Pulmonary artery endothelial cell (primary cell): ENCODE measurements around the gene ESPN. TPM values are rescaled to one million over a fixed set of nuclear protein-coding genes. Genes with fewer than 3 reads are reported as not detected.

Experiments
- DNase-seq: peaks from one replicate; pipeline ENCODE4 v3.0.0-alpha.2; 2011; ENCODE audit warnings: low read depth, low spot score
- total RNA-seq: library from RNA; depleted of rRNA; stranded (reverse); fragments of >200 nt; gene quantifications from 2 replicates; pipeline ENCODE4 v1.2.3, GENCODE V29; 2014

Gene ESPN
- total RNA-seq, 1 donor from 2014 or later = 0.79 TPM

DNA sequence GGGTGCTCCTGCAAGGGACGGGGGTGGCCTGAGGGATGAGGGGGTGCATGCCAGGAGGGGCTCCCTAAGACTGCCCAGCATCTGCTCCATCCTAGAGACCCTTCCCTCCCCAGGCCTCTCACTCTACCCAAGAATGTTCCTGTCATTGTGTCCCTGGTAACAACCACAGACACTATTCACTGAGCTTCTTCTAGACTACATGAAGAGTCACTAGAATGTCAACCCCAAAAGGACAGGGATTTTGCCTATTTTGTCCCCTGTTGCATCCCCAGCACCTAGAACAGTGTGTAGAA is 38.5 kb downstream of the ESPN start:
- no peak for DNase-seq

DNA sequence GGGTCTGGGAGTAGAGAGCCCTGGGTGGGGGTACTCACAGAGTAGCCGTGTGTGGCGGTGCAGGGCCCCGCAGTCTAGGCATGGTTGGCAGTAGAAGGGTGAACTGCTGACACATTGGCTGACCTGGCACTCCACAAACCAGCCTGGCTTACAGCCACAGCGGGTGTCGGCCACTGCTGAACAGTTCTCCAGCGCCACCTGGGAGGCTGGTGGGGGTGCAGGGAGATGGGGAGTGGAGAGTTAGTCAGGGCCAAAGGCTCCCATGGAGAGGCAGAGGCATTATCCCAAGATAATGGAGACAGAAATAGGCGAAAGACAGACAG is 39.9 kb downstream of the ESPN start:
- DNase-seq = no peak

DNA sequence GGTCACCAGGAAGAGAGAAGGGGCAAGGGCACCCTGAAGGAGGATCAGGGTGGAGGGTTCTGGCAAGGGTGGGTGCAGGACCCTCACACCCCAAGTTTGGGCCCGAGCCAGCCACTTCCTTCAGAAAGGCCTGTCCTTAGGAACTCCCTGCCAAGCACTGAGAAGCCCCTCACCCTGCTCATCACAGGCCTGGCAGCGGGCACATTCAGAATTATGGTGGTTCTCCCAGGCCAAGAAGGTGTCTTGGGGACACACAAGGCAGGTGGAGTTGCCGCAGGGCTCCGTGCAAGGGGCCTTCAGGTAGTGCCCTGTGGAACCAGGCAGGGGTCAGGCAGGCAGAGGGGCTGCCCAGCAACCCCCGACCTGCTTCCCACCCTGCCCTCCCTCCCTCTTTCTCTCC is 40.3 kb downstream of the ESPN start:
- no peak for DNase-seq

DNA sequence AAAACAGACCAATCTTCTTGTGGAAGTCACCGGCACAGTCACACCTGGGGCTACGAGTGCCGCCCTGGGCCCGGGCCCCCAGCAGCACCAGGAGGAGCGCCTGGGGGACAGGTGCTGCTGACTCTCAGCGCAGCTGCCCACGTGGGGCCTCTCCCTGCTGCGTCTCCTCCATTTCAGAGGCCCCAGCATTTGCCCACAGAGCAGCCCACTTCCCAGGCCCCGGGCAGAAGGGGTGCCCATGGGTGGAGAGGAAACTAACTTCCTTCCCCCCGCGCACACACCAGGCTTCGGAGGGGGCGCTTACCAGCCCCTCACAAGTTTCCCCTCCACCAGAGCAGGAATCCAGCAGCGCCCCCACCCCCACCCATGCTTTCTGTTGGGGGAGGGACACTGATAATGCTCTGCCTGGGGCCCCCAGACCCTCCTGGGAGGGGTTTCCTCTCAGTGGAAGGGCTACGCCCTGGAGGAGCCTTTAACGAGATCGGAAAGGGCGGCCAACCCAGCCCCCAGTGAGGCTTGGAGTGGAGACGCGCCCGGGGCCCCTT is 41.0 kb downstream of the ESPN start:
- no peak for DNase-seq

DNA sequence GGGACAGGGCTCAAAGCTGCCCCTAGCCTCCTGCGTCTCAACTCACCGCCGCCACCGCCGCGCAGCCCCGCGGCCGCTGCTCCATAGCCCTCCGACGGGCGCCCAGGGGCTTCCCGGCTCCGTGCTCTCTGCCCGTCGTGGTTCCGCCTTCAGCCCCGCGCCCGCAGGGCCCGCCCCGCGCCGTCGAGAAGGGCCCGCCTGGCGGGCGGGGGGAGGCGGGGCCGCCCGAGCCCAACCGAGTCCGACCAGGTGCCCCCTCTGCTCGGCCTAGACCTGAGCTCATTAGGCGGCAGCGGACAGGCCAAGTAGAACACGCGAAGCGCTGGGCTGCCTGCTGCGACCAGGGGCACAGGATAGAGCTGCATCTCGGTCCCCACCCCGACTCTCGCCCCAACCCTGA is 41.4 kb downstream of the ESPN start, which contains the start of gene TNFRSF25:
TNFRSF25 (minus strand) TSS at position 151 of the 400 bp plus-strand sequence; CDS start at position 85, 66 bp downstream.
- DNase-seq = no peak

DNA sequence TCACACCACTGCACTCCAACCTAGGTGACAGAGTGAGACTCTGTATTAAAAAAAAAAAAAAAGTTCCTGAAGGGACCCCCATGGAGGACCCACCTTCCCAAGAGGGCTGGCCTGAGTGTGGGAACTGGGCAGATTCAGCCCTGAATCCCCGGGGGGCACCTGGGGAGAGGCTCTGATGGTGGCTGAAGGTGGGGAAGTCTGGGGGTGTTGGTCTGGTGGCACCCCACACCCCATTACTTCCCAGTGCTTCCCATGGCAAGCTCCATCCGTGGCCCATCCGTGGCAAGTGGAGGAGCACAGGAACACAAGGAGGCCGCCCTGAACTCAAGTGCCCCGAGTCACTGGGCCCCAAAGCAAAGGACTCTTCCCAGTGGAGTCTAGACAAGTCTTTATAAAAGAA is 42.2 kb downstream of the ESPN start:
- no peak for DNase-seq

DNA sequence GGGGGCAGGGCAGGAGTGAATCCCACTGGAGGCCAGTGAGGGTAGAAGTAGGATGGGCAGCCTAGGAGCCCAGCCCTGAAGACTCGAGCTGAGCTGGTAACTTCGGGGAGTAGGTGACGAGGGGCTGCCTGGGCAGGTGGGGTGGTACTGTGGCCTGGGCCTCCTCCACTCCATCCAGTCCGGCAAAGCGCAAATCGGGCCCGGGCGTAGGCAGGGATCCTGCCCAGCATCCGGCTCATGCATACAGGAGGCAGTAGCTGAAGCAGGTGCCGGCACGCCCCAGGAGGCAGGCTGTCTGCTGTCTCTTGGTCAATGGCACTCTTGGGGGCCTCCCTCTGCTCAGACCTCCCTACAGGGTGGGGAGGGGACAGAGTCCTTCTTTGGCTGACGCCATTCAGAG is 42.6 kb downstream of the ESPN start:
- no peak for DNase-seq

DNA sequence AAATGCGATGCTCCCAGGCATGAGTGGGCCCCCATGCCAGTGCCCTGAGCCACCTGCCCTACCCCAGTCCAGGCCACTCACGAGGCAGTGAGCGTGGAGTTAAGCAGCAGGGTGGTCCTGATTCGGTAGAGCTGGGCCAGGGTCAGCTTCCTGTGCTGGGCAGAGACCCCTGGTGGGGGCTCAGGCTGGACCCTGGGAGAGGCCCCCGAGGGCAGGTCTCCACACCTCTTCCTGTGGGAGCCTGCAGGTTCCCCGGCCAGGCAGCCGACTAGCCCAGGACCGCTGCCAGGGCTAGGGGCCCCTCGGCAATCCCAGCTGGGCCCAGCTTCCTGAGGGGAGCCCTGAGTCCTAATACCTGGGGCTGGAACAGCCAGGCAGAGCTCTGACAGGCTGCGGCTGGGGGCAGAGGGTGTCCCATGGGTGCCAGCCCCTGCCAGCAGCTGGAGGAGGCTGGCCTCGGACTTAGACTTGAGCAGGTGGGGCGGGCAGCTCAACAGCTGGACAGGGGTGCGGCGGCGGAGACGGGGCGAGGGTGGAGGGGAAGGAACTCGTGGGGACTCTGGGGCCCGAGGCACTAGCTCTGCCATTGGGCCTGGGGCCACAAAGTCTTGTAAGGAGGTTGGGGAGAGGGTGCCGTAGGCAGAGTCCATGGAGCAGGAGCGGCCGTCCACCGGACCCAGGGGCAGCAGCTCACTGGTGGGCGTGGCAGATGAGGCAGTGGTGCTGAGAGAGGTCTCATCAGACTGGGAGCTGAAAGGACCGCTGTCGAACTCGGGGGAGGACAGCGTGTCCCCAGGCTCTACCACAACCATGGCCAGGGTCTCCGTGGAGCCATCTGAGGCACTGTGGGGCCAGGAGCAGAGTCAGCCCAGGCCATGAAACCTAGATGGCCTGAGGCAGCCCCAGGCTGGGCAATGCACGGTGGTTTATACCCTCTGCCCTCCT is 43.4 kb downstream of the ESPN start:
- DNase-seq = no peak

DNA sequence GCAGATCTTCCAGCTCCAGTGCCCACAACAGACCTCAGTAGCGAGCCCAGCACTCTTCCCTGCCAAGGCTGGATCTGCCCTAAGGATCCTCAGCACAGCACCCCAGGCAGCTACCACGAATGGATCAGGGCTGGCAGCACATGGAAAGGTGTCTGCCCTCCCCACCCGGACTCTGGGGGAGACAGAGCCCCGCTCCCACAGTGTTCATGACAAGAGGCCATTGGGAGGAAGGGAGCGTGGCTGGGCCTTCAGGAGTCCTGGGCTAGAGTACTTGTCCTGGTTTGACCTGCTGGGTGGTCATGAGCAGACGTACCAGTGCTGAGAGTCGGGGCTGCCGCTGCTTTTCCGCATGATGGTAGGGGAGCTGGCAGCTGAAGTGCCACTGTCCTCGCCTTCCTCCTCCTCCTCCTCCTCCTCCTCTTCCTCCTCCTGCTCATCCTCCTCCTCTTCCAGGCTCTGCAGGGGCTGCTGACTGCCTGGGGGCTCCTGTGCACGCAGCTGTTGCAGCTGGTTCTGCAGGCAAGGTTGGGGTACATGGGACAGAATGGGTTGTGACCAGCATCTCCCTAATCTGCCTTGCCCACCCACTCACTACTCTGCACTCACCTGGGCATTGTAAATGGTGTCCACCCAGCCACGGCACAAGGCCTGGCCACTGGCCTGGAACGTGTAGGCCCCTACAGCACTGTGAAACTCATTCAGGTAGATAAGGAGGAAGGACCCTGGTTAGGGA is 44.3 kb downstream of the ESPN start:
- no peak for DNase-seq

DNA sequence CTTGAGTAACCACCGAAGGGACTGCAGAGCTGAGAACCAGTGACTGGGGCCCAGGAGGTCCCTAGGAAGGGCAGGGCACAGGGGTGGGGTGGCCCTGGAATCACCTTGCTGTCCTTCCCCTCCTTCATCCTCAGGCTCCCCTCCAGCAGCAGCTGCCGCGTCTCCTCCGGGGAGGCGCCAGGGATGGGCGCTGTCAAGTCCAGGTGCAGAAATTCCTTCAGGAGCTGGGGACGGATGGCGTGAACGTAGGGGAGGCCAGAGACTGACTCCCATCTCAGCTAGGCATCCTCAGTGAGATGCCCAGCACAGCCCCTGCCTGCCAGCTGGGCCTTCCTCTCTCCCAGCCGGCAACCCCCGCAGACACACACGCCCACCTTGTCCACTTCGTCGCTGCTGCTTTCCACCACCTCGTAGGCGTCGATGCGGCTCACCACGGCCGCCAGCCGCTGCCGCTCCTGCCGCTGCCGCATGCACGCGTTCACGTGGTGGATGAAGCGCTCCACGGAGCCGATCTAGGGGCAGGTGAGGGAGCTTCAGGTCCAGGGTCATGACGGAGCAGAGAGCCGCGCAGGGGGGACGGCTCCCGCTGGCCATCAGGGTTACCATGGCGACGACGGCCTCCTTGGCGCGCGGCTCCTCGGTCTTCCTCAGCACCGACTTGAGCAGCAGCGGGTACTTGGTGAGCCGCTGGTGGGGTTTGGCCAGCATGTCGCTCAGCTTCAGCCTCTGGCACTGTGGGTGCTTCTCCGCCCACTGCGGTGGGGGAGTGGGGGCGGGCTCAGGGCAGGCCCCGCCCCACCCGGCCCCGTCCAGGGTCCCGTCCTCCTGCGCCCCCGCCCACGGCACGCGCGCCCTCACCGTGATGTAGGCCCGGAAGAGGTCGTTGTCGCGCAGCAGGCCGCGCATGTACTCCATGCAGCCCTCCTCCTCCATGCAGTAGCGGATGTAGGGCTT is 45.8 kb downstream of the ESPN start:
- no peak for DNase-seq

DNA sequence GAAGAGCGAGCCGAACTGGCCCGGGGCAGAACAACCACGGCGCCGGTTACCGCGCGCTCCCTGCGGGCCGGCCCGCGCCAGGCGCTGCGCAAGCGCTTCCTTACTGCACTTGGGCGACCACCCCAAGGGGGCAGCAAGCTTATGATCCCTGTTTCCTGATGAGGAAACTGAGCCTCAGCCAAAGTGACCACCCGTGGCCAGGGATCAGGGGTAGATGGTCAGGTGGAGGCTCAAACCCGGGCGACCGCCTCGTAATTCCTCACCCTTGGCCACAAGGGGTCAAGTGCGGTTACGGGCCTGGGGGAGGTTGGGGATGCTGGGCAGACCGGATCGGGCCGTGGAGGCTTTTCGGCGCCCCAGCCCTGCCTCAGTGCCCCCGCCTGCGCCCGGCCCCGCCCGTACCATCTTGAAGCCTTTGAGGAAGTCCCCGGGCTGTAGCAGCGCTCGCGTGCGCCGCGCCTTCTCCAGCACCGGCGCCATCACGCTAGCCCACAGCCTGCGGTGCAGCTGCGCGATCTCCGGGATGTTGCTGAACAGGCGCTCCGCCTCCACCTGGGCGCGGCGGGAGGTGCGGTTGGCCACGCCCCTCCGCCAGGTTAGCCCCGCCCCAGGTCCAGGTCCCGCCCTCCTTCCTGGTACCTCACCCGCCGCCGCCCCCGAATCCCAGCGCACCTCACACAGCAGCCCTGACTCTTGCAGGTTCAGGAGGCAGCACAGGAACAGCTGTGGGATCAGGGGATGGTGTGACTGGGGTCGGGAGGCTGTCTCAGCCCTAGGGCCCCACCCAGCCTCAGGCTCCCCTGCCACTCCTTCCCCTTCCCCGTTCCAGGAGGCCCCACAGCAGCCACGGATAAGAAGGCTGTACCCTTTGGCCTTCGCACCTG is 46.8 kb downstream of the ESPN start:
- DNase-seq = no peak

DNA sequence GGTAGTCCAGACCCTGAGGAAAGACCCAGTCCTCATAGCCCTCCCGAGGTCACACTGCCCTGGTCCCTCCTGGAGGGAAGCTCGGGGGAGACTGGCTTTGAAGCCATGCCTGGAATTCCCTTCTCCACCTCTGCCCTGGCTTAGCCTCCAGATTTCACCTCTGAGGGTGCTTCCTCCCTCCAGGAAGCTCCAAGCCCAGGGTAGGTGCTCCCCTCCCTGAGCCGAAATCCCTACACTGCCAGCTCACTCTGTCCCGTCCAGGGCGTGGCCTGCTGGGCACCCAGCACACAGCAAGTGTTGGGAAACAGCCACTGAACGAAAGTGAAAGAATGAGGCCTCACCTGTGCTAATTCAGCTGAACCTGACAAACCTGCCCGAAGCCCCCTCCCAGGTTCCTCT is 47.4 kb downstream of the ESPN start:
- no peak for DNase-seq

DNA sequence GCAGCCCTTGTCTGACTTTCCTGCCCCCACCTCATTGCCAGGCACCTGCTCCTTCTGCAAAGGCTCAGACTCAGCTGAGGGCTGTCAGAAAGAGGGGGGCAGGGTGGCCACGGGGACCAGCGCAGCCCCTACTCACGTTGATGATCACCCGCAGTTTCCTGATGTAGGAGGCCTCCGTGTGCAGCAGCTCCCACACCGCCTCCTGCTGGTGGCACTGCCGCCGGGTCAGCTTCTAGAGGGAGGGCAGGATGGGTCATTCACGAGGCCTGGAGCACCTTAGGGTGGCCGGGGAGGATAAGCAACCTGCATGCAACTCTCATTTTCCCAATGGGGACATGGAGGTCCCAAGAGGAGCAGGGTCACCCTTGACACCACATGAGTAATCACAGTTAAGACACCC is 47.8 kb downstream of the ESPN start:
- no peak for DNase-seq

DNA sequence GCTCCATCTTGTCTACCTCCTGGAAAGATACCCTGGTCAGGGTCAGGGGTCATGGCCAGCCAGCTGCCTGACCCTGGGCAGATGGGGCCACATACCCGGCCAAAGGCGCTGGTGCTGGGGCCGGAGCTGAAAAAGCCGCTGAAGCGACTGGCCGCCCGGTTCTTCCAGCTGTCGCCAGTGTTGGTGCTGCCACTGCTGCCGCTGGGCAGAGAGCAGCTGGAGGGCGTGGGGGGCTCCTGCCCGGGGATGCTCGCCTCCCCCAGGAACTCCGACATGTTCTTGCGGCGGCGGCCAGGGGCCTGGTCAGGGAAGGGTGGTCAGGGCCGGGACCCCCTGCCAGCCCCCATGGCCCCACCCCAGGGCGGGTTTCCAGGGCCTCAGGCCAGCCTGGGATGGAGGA is 48.6 kb downstream of the ESPN start:
- DNase-seq = no peak

DNA sequence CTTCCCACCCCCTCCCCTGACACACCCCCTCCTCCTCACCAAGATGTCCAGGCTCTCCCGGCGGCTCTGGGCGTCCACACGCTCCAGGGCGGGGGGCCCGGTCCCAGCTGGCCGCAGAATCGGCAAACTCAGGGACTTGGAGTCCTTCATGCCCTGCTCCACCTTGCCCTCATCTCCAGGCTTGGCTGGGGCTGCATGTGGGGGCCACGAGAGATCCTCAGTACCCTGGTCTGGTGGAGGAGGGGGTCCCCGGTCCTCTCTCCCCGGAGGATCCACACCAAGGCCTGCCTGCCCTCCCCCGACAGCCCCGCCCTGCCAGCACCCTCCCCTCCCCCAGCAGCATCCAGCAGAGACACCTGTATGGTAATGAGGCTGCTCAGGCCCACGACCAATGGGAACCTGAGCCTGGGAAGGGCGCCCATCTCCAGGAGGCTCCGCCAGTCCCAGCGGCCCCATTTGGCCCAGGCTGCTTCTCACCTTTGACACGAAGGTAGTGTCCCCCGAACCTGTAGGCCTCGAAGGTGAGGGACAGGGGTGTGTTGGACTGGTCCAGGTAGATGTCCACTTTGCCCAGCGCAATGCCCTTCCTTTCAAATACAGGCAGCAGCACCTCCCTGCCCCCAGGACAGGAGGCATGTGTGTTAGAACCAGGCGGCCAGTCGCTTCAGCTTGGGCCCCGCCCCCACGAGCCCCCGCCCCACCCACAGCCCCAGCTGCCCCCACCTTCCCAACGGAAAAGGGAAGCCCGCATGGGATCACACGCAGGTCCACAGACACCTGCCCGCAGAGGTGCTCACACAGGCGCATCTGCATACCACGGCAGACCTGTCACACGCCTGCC is 49.6 kb downstream of the ESPN start:
- no peak for DNase-seq

DNA sequence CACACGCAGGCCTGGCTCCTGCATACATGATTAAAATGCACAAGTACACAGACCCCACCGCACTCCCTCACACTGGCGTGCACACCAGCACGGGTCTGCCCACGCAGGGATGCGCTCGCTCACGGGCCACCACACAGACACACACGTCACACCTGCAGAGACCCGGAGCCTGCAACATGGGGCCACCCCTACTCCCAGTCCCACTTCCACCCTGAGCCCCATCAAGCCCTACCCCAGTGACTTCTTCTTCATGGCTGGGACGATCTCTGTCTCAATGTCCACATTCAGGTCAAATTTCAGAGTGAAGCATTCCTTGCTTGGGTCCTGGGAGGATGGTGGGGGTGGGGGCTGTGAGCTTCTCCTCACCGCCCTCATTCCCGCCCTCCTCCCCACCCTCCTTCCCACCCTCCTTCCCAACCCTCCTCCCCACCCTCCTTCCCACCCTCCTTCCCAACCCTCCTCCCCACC is 50.3 kb downstream of the ESPN start:
- no peak for DNase-seq

DNA sequence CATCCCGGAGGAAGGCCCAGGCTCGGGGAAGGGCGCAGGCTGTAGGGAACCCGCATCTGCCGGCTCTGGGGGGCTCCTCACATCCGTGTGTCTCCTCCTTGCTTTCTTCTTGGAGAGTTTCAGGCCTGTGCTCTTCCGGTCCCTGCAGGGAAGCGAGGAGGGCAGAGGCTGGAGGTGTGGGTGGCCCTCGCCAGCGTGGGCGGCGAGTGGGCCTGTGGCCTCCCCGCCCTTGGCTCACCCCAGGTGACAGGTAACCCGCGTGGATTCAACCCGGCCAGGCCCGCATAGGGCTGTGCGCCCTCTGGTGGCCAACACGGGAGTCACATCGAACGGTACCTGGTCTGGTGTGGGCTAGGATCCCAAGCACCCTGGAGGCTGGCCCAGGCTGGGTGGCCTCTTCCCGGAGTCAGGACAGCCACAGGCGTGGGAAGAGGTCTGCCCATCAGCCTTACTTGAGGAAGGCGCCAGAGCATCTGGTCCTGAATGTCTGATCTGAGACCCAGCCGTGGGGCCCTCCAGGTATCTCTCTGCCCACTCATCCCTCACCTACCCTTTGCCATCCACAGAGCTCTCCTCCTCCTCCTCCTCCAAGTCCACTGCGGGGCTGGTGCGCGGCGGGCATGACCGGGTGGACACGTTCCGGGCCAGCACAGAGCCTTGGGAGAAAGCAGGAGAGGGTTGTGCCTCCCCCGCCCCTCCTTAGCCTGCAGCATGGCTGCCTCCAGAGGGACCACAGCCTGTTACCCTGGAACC is 51.0 kb downstream of the ESPN start:
- no peak for DNase-seq

DNA sequence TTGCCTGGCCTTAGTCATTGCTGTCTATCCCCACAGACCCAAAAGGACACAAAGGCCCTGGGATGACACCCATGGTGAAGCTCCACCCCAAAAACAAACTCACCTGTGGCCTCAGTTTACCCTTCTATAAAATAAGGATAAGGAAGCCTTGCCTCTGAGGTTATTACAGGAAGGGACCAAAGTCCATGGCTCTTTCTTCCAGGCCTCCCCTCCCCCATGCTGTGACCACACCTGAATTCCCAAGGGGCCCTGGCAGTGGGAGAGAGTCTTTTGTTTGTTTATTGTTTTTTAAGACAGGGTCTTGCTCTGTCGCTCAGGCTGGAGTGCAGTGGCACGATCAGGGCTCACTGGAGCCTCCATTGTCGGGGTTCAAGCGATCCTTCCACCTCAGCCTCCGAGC is 51.9 kb downstream of the ESPN start:
- no peak for DNase-seq
